ENCODE results near the gene DAP3. TPM values are rescaled to one million over a fixed set of nuclear protein-coding genes. Genes with fewer than 3 reads are reported as not detected.
"Not testable (repeated sequence)": the region's sequence is repeated elsewhere in the genome, so short reads cannot be mapped to it uniquely, and the experiment has no call there.

DAP3 gene
- total RNA-seq, 1 donor from 2014 or later = 183 TPM

- H3K27ac Mint-ChIP-seq; intact Hi-C loops (cut with micrococcal nuclease); H3K4me3 Mint-ChIP-seq; H3K27me3 Mint-ChIP-seq (ENCODE audit: insufficient read depth); DNase-seq (ENCODE audit: low spot score); H3K9me3 Mint-ChIP-seq: not testable (repeated sequence)
- Mint-ChIP-seq H3K4me1 (ENCODE audit: low read depth) (peaks cover 21% of the 10 kb centered on the region), H3K36me3 (ENCODE audit: low read depth) (peaks cover 24% of the 10 kb centered on the region)
Observed at GRCh38 chr1:155712636-155713035, 23.7 kb downstream of the DAP3 start.

- Mint-ChIP-seq H3K27ac (no peak overlapping the region), H3K4me3 (no peak overlapping the region), H3K27me3 (ENCODE audit: insufficient read depth) (no peaks in the 10 kb centered on the region), H3K4me1 (ENCODE audit: low read depth) (peaks cover 17% of the 10 kb centered on the region), H3K9me3 (no peaks in the 10 kb centered on the region), H3K36me3 (ENCODE audit: low read depth) (peaks cover 24% of the 10 kb centered on the region)
- intact Hi-C loops (cut with micrococcal nuclease) = no loop called here
- no peak for DNase-seq (ENCODE audit: low spot score)
Observed at GRCh38 chr1:155713075-155713474, 24.2 kb downstream of the DAP3 start.

- H3K9me3 Mint-ChIP-seq; H3K4me3 Mint-ChIP-seq; DNase-seq (ENCODE audit: low spot score); intact Hi-C loops (cut with micrococcal nuclease); H3K27me3 Mint-ChIP-seq (ENCODE audit: insufficient read depth): not testable (repeated sequence)
- H3K27ac Mint-ChIP-seq = peak overlapping the region; percentile 48
- H3K4me1 Mint-ChIP-seq (ENCODE audit: low read depth) = peaks cover 17% of the 10 kb centered on the region
- peaks cover 23% of the 10 kb centered on the region for H3K36me3 Mint-ChIP-seq (ENCODE audit: low read depth)
Observed at GRCh38 chr1:155715056-155715455, 26.2 kb downstream of the DAP3 start.

GRCh38 chr1:155715777-155716176 lies 26.9 kb downstream of the DAP3 start:
- DNase-seq (ENCODE audit: low spot score) = no peak
- Mint-ChIP-seq H3K4me1 (ENCODE audit: low read depth) (peaks cover 17% of the 10 kb centered on the region), H3K27me3 (ENCODE audit: insufficient read depth) (no peaks in the 10 kb centered on the region), H3K9me3 (no peaks in the 10 kb centered on the region), H3K36me3 (ENCODE audit: low read depth) (peaks cover 23% of the 10 kb centered on the region), H3K27ac (peak overlapping the region; percentile 26), H3K4me3 (no peak overlapping the region)
- intact Hi-C loops (cut with micrococcal nuclease) = no loop called here

- no peak for DNase-seq (ENCODE audit: low spot score)
Observed at GRCh38 chr1:155717041-155717440, 28.1 kb downstream of the DAP3 start.

GRCh38 chr1:155718524-155719115 lies 29.7 kb downstream of the DAP3 start:
- H3K4me3 Mint-ChIP-seq; H3K27me3 Mint-ChIP-seq (ENCODE audit: insufficient read depth); DNase-seq (ENCODE audit: low spot score); intact Hi-C loops (cut with micrococcal nuclease); H3K9me3 Mint-ChIP-seq; H3K27ac Mint-ChIP-seq: not testable (repeated sequence)
- H3K4me1 Mint-ChIP-seq (ENCODE audit: low read depth) = peaks cover 17% of the 10 kb centered on the region
- peaks cover 18% of the 10 kb centered on the region for H3K36me3 Mint-ChIP-seq (ENCODE audit: low read depth)

More at GRCh38 chr1:155717041-155717440, 28.1 kb downstream of the DAP3 start:
- Mint-ChIP-seq H3K27me3 (ENCODE audit: insufficient read depth) (no peaks in the 10 kb centered on the region), H3K9me3 (no peaks in the 10 kb centered on the region), H3K36me3 (ENCODE audit: low read depth) (peaks cover 23% of the 10 kb centered on the region), H3K4me3 (no peak overlapping the region), H3K27ac (no peak overlapping the region), H3K4me1 (ENCODE audit: low read depth) (peaks cover 17% of the 10 kb centered on the region)
- intact Hi-C loops (cut with micrococcal nuclease) = no loop called here

GRCh38 chr1:155719703-155720102 lies 30.8 kb downstream of the DAP3 start:
- no peaks in the 10 kb centered on the region for H3K9me3 Mint-ChIP-seq
- H3K36me3 Mint-ChIP-seq (ENCODE audit: low read depth) = peaks cover 14% of the 10 kb centered on the region
- H3K4me1 Mint-ChIP-seq (ENCODE audit: low read depth) = peaks cover 17% of the 10 kb centered on the region
- intact Hi-C loops (cut with micrococcal nuclease) = no loop called here
- H3K4me3 Mint-ChIP-seq = no peak overlapping the region
- H3K27ac Mint-ChIP-seq = no peak overlapping the region
- no peaks in the 10 kb centered on the region for H3K27me3 Mint-ChIP-seq (ENCODE audit: insufficient read depth)
- no peak for DNase-seq (ENCODE audit: low spot score)

- no peaks in the 10 kb centered on the region for H3K9me3 Mint-ChIP-seq
- H3K4me1 Mint-ChIP-seq (ENCODE audit: low read depth) = peaks cover 6% of the 10 kb centered on the region
- H3K27me3 Mint-ChIP-seq (ENCODE audit: insufficient read depth) = no peaks in the 10 kb centered on the region
- no peak overlapping the region for H3K27ac Mint-ChIP-seq
- no peak overlapping the region for H3K4me3 Mint-ChIP-seq
- no peak for DNase-seq (ENCODE audit: low spot score)
- H3K36me3 Mint-ChIP-seq (ENCODE audit: low read depth) = peaks cover 3% of the 10 kb centered on the region
- intact Hi-C loops (cut with micrococcal nuclease) = no loop called here
Observed at GRCh38 chr1:155725142-155725541, 36.3 kb downstream of the DAP3 start.

- DNase-seq (ENCODE audit: low spot score) = peak; percentile 14
- Mint-ChIP-seq H3K4me1 (ENCODE audit: low read depth) (peaks cover 6% of the 10 kb centered on the region), H3K4me3 (no peak overlapping the region), H3K9me3 (no peaks in the 10 kb centered on the region), H3K36me3 (ENCODE audit: low read depth) (peaks cover 19% of the 10 kb centered on the region), H3K27me3 (ENCODE audit: insufficient read depth) (no peaks in the 10 kb centered on the region), H3K27ac (no peak overlapping the region)
- intact Hi-C loops (cut with micrococcal nuclease) = no loop called here
Observed at GRCh38 chr1:155729031-155729898, 40.4 kb downstream of the DAP3 start.

- Mint-ChIP-seq H3K4me3 (no peak overlapping the region), H3K27ac (no peak overlapping the region), H3K9me3 (no peaks in the 10 kb centered on the region), H3K4me1 (ENCODE audit: low read depth) (peaks cover 7% of the 10 kb centered on the region), H3K27me3 (ENCODE audit: insufficient read depth) (no peaks in the 10 kb centered on the region), H3K36me3 (ENCODE audit: low read depth) (peaks cover 18% of the 10 kb centered on the region)
- no peak for DNase-seq (ENCODE audit: low spot score)
- intact Hi-C loops (cut with micrococcal nuclease) = loop anchor here (10.0 kb wide), 1 partner anchor 174 kb away; the partner anchor contains the start of gene RIT1
Observed at GRCh38 chr1:155740995-155741394, 52.1 kb downstream of the DAP3 start.

GRCh38 chr1:155741908-155742307 lies 53.0 kb downstream of the DAP3 start:
- Mint-ChIP-seq H3K27me3 (ENCODE audit: insufficient read depth) (no peaks in the 10 kb centered on the region), H3K36me3 (ENCODE audit: low read depth) (peaks cover 10% of the 10 kb centered on the region), H3K4me3 (no peak overlapping the region), H3K27ac (no peak overlapping the region), H3K9me3 (no peaks in the 10 kb centered on the region), H3K4me1 (ENCODE audit: low read depth) (peaks cover 7% of the 10 kb centered on the region)
- no peak for DNase-seq (ENCODE audit: low spot score)
- intact Hi-C loops (cut with micrococcal nuclease) = loop anchor here (10.0 kb wide), 1 partner anchor 173 kb away; the partner anchor contains the start of gene RIT1

- no peak for DNase-seq (ENCODE audit: low spot score)
- Mint-ChIP-seq H3K4me3 (peak overlapping the region; percentile 99), H3K27me3 (ENCODE audit: insufficient read depth) (no peaks in the 10 kb centered on the region), H3K4me1 (ENCODE audit: low read depth) (peaks cover 12% of the 10 kb centered on the region), H3K36me3 (ENCODE audit: low read depth) (peaks cover 12% of the 10 kb centered on the region), H3K27ac (peak overlapping the region; percentile 95), H3K9me3 (no peaks in the 10 kb centered on the region)
- intact Hi-C loops (cut with micrococcal nuclease) = loop anchor here (1.0 to 10.0 kb wide), 7 partner anchors 56 to 572 kb away; partner anchors contain the start of genes ARHGEF2, ASH1L, DAP3 and KRTCAP2
Observed at GRCh38 chr1:155744711-155745283, 55.9 kb downstream of the DAP3 start.

Measured in activated T-helper 1 cell treated with anti-CD3 and anti-CD28 coated beads, Interleukin-12 subunit alpha, Interleukin-12 subunit beta, Interleukin-2, Interleukin-4 antibody, amounts not matched to agents 30 ng/mL and 10 ng/mL and 1 ng/mL, durations not matched to agents 14 hours and 24 hours and 36 hours (primary cell).